HEK293 (cell line): ENCODE measurements around the gene FGFRL1.

Experiments used
- BCL11B ChIP-seq: fragments of 450-650 bp; formaldehyde crosslinking; IDR thresholded peaks from 2 replicates; pipeline ENCODE4 v1.5.1; 2016; ENCODE audit warnings: low read depth, missing biosample characterization, missing genetic modification characterization
- BCL6B ChIP-seq: fragments of 450-650 bp; formaldehyde crosslinking; IDR thresholded peaks from 2 replicates; pipeline ENCODE4 v1.5.1; 2017; ENCODE audit warnings: missing biosample characterization, missing genetic modification characterization
- EGR2 ChIP-seq: fragments of 450-650 bp; formaldehyde crosslinking; IDR thresholded peaks from 2 replicates; pipeline ENCODE4 v1.5.1; 2016; ENCODE audit warnings: low read depth, missing biosample characterization, missing genetic modification characterization
- GFI1B ChIP-seq: fragments of 450-650 bp; formaldehyde crosslinking; IDR thresholded peaks from 2 replicates; pipeline ENCODE4 v1.5.1; 2016; ENCODE audit warnings: missing biosample characterization, missing genetic modification characterization
- GLIS2 ChIP-seq: fragments of 450-650 bp; formaldehyde crosslinking; IDR thresholded peaks from 2 replicates; pipeline ENCODE4 v1.5.1; 2016; ENCODE audit warnings: missing biosample characterization, missing genetic modification characterization
- KLF7 ChIP-seq: fragments of 450-650 bp; formaldehyde crosslinking; IDR thresholded peaks from 2 replicates; pipeline ENCODE4 v1.5.1; 2016; ENCODE audit warnings: missing biosample characterization, missing genetic modification characterization, borderline replicate concordance
- SP7 ChIP-seq: fragments of 450-650 bp; formaldehyde crosslinking; IDR thresholded peaks from 2 replicates; pipeline ENCODE4 v1.5.1; 2016; ENCODE audit warnings: missing biosample characterization, missing genetic modification characterization
- ZBTB17 ChIP-seq: fragments of 450-650 bp; formaldehyde crosslinking; IDR thresholded peaks from 2 replicates; pipeline ENCODE4 v1.5.1; 2016; ENCODE audit warnings: missing biosample characterization, missing genetic modification characterization
- ZFP3 ChIP-seq: fragments of 450-650 bp; formaldehyde crosslinking; IDR thresholded peaks from 2 replicates; pipeline ENCODE4 v1.5.1; 2016; ENCODE audit warnings: low read depth, missing biosample characterization, missing genetic modification characterization
- ZNF132 ChIP-seq: fragments of 450-650 bp; formaldehyde crosslinking; IDR thresholded peaks from 2 replicates; pipeline ENCODE4 v1.5.1; 2017; ENCODE audit warnings: missing biosample characterization, missing genetic modification characterization, borderline replicate concordance
- ZNF214 ChIP-seq: fragments of 450-650 bp; formaldehyde crosslinking; IDR thresholded peaks from 2 replicates; pipeline ENCODE4 v1.5.1; 2017; ENCODE audit warnings: missing biosample characterization, mild to moderate bottlenecking, missing genetic modification characterization, borderline replicate concordance
- ZNF292 ChIP-seq: fragments of 450-650 bp; formaldehyde crosslinking; IDR thresholded peaks from 2 replicates; pipeline ENCODE4 v1.5.1; 2016; ENCODE audit warnings: low read depth, missing biosample characterization, missing genetic modification characterization, borderline replicate concordance
- ZNF324 ChIP-seq: fragments of 450-650 bp; formaldehyde crosslinking; IDR thresholded peaks from 2 replicates; pipeline ENCODE4 v1.5.1; 2016; ENCODE audit warnings: missing biosample characterization, missing genetic modification characterization
- ZNF335 ChIP-seq: fragments of 450-650 bp; formaldehyde crosslinking; conservative IDR thresholded peaks from 2 replicates; pipeline ENCODE4 v1.5.1; 2016; ENCODE audit warnings: missing biosample characterization, missing genetic modification characterization
- ZNF394 ChIP-seq: fragments of 450-650 bp; formaldehyde crosslinking; IDR thresholded peaks from 2 replicates; pipeline ENCODE4 v1.5.1; 2016; ENCODE audit warnings: missing biosample characterization, missing genetic modification characterization, mild to moderate bottlenecking, moderate library complexity, borderline replicate concordance
- ZNF423 ChIP-seq: fragments of 450-650 bp; formaldehyde crosslinking; IDR thresholded peaks from 2 replicates; pipeline ENCODE4 v1.5.1; 2016; ENCODE audit warnings: missing biosample characterization, missing genetic modification characterization
- ZNF488 ChIP-seq: fragments of 450-650 bp; formaldehyde crosslinking; IDR thresholded peaks from 2 replicates; pipeline ENCODE4 v1.5.1; 2016; ENCODE audit warnings: missing biosample characterization, missing genetic modification characterization
- ZNF555 ChIP-seq: fragments of 450-650 bp; formaldehyde crosslinking; conservative IDR thresholded peaks from 2 replicates; pipeline ENCODE4 v1.5.1; 2017; ENCODE audit warnings: missing biosample characterization, mild to moderate bottlenecking, missing genetic modification characterization, inconsistent platforms
- ZNF610 ChIP-seq: fragments of 450-650 bp; formaldehyde crosslinking; IDR thresholded peaks from 2 replicates; pipeline ENCODE4 v1.5.1; 2016; ENCODE audit warnings: missing biosample characterization, missing genetic modification characterization, borderline replicate concordance
- ZNF623 ChIP-seq: fragments of 450-650 bp; formaldehyde crosslinking; IDR thresholded peaks from 2 replicates; pipeline ENCODE4 v1.5.1; 2016; ENCODE audit warnings: missing biosample characterization, missing genetic modification characterization
- ZNF629 ChIP-seq: fragments of 450-650 bp; formaldehyde crosslinking; IDR thresholded peaks from 2 replicates; pipeline ENCODE4 v1.5.1; 2017; ENCODE audit warnings: missing biosample characterization, missing genetic modification characterization
- ZNF654 ChIP-seq: fragments of 450-650 bp; formaldehyde crosslinking; IDR thresholded peaks from 2 replicates; pipeline ENCODE4 v1.5.1; 2016; ENCODE audit warnings: low read depth, missing biosample characterization, missing genetic modification characterization
- ZNF768 ChIP-seq: fragments of 450-650 bp; formaldehyde crosslinking; IDR thresholded peaks from 2 replicates; pipeline ENCODE4 v1.5.1; 2018; ENCODE audit warnings: missing biosample characterization, mild to moderate bottlenecking, missing genetic modification characterization
- TF ChIP-seq, protein P1 (sequence below): fragments of 450-650 bp; formaldehyde crosslinking; IDR thresholded peaks from 2 replicates; pipeline ENCODE4 v1.5.1; 2017; ENCODE audit warnings: missing biosample characterization, missing genetic modification characterization
- TF ChIP-seq, protein P2 (sequence below): fragments of 450-650 bp; IDR thresholded peaks from 2 replicates; pipeline ENCODE4 v1.5.1; 2018; ENCODE audit warnings: missing biosample characterization, missing genetic modification characterization
- TF ChIP-seq, protein P3 (sequence below): fragments of 450-650 bp; formaldehyde crosslinking; IDR thresholded peaks from 2 replicates; pipeline ENCODE4 v1.5.1; 2016; ENCODE audit warnings: missing biosample characterization, missing genetic modification characterization
- TF ChIP-seq, protein P4 (sequence below): fragments of 450-650 bp; formaldehyde crosslinking; IDR thresholded peaks from 2 replicates; pipeline ENCODE4 v1.5.1; 2016; ENCODE audit warnings: missing biosample characterization, missing genetic modification characterization, borderline replicate concordance

The FGFRL1 gene

GRCh38 chr4:1010395-1011021 lies 918 bp upstream of the FGFRL1 start (continued):
- TF ChIP-seq ZNF555 (tag by site-specific recombination) (no peak), BCL11B (tag by site-specific recombination) (peak; percentile 53; the same call in 1 of the 2 replicates), ZNF132 (no peak), BCL6B (no peak), ZNF629 (tag by site-specific recombination) (no peak), GLIS2 (tag by site-specific recombination) (no peak; the same call in 1 of the 2 replicates), ZNF768 (tag by site-specific recombination) (no peak), ZNF394 (no peak), ZNF214 (tag by site-specific recombination) (no peak), GFI1B (tag by site-specific recombination) (peak; percentile 7; the same call in 1 of the 2 replicates), ZNF610 (no peak), EGR2 (tag by site-specific recombination) (peak; percentile 58), SP7 (tag by site-specific recombination) (peak; percentile 77), ZNF654 (tag by site-specific recombination) (no peak), ZNF488 (tag by site-specific recombination) (no peak), ZNF335 (tag by site-specific recombination) (0 out of 2 replicates have a peak, but pooled peaks have one; percentile 46), ZFP3 (tag by site-specific recombination) (no peak), KLF7 (tag by site-specific recombination) (0 out of 2 replicates have a peak, but pooled peaks have one; percentile 9), ZNF623 (tag by site-specific recombination) (no peak), ZNF292 (tag by site-specific recombination) (no peak), ZNF324 (tag by site-specific recombination) (no peak), ZBTB17 (tag by site-specific recombination) (peak; percentile 44), ZNF423 (tag by site-specific recombination) (no peak)
- TF ChIP-seq, protein P1, sequence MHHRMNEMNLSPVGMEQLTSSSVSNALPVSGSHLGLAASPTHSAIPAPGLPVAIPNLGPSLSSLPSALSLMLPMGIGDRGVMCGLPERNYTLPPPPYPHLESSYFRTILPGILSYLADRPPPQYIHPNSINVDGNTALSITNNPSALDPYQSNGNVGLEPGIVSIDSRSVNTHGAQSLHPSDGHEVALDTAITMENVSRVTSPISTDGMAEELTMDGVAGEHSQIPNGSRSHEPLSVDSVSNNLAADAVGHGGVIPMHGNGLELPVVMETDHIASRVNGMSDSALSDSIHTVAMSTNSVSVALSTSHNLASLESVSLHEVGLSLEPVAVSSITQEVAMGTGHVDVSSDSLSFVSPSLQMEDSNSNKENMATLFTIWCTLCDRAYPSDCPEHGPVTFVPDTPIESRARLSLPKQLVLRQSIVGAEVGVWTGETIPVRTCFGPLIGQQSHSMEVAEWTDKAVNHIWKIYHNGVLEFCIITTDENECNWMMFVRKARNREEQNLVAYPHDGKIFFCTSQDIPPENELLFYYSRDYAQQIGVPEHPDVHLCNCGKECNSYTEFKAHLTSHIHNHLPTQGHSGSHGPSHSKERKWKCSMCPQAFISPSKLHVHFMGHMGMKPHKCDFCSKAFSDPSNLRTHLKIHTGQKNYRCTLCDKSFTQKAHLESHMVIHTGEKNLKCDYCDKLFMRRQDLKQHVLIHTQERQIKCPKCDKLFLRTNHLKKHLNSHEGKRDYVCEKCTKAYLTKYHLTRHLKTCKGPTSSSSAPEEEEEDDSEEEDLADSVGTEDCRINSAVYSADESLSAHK (tag by site-specific recombination) = no peak; the same call in 1 of the 2 replicates
- TF ChIP-seq, protein P2, sequence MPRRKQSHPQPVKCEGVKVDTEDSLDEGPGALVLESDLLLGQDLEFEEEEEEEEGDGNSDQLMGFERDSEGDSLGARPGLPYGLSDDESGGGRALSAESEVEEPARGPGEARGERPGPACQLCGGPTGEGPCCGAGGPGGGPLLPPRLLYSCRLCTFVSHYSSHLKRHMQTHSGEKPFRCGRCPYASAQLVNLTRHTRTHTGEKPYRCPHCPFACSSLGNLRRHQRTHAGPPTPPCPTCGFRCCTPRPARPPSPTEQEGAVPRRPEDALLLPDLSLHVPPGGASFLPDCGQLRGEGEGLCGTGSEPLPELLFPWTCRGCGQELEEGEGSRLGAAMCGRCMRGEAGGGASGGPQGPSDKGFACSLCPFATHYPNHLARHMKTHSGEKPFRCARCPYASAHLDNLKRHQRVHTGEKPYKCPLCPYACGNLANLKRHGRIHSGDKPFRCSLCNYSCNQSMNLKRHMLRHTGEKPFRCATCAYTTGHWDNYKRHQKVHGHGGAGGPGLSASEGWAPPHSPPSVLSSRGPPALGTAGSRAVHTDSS = no peak
- TF ChIP-seq, protein P3, sequence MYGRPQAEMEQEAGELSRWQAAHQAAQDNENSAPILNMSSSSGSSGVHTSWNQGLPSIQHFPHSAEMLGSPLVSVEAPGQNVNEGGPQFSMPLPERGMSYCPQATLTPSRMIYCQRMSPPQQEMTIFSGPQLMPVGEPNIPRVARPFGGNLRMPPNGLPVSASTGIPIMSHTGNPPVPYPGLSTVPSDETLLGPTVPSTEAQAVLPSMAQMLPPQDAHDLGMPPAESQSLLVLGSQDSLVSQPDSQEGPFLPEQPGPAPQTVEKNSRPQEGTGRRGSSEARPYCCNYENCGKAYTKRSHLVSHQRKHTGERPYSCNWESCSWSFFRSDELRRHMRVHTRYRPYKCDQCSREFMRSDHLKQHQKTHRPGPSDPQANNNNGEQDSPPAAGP (tag by site-specific recombination) = peak; percentile 64
- TF ChIP-seq, protein P4, sequence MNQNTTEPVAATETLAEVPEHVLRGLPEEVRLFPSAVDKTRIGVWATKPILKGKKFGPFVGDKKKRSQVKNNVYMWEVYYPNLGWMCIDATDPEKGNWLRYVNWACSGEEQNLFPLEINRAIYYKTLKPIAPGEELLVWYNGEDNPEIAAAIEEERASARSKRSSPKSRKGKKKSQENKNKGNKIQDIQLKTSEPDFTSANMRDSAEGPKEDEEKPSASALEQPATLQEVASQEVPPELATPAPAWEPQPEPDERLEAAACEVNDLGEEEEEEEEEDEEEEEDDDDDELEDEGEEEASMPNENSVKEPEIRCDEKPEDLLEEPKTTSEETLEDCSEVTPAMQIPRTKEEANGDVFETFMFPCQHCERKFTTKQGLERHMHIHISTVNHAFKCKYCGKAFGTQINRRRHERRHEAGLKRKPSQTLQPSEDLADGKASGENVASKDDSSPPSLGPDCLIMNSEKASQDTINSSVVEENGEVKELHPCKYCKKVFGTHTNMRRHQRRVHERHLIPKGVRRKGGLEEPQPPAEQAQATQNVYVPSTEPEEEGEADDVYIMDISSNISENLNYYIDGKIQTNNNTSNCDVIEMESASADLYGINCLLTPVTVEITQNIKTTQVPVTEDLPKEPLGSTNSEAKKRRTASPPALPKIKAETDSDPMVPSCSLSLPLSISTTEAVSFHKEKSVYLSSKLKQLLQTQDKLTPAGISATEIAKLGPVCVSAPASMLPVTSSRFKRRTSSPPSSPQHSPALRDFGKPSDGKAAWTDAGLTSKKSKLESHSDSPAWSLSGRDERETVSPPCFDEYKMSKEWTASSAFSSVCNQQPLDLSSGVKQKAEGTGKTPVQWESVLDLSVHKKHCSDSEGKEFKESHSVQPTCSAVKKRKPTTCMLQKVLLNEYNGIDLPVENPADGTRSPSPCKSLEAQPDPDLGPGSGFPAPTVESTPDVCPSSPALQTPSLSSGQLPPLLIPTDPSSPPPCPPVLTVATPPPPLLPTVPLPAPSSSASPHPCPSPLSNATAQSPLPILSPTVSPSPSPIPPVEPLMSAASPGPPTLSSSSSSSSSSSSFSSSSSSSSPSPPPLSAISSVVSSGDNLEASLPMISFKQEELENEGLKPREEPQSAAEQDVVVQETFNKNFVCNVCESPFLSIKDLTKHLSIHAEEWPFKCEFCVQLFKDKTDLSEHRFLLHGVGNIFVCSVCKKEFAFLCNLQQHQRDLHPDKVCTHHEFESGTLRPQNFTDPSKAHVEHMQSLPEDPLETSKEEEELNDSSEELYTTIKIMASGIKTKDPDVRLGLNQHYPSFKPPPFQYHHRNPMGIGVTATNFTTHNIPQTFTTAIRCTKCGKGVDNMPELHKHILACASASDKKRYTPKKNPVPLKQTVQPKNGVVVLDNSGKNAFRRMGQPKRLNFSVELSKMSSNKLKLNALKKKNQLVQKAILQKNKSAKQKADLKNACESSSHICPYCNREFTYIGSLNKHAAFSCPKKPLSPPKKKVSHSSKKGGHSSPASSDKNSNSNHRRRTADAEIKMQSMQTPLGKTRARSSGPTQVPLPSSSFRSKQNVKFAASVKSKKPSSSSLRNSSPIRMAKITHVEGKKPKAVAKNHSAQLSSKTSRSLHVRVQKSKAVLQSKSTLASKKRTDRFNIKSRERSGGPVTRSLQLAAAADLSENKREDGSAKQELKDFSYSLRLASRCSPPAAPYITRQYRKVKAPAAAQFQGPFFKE (tag by site-specific recombination) = no peak
